ENCODE results near the gene LAMA4.

DNA sequence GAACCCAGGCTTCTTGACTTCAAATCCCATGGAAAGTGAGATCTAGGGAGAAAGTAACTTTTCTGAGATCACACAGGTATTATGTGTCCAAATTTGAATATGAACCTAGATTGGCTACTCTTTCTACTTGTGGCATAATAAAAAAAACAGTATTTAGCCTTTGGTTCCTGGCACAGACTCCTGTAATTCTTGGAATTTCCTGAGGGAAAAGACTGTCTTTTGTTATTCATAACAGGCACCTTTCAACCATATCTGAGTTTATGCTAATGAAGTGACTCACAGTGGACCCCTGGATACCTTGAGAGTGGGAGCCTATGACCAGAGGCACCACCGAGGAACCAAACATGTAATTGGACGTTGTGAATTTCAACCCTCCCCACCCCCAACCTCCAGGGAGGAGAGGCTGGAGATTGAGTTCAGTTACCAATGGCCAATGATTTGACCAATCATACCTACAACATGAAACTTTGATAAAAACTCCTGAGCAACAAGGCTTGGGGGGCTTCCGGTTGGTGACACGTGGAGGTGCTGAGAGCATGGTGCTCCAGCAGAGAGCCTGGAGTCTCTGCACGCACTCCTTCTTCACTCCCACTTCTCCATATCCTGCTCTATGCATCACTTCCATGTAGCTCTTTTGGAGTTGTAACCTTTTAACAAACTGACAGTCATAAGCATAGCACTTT lies 48.8 kb downstream of the LAMA4 start:
- TF ChIP-seq, protein P1, sequence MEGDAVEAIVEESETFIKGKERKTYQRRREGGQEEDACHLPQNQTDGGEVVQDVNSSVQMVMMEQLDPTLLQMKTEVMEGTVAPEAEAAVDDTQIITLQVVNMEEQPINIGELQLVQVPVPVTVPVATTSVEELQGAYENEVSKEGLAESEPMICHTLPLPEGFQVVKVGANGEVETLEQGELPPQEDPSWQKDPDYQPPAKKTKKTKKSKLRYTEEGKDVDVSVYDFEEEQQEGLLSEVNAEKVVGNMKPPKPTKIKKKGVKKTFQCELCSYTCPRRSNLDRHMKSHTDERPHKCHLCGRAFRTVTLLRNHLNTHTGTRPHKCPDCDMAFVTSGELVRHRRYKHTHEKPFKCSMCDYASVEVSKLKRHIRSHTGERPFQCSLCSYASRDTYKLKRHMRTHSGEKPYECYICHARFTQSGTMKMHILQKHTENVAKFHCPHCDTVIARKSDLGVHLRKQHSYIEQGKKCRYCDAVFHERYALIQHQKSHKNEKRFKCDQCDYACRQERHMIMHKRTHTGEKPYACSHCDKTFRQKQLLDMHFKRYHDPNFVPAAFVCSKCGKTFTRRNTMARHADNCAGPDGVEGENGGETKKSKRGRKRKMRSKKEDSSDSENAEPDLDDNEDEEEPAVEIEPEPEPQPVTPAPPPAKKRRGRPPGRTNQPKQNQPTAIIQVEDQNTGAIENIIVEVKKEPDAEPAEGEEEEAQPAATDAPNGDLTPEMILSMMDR (IDR thresholded peaks at IDR 0.05), result no peak
- no peak for TF ChIP-seq EP300 (IDR thresholded peaks at IDR 0.05)
